AG09319 (cell line): Measurements from ENCODE around the gene IFNA4.
"Not testable (repeated sequence)": the region's sequence is repeated elsewhere in the genome, so short reads cannot be mapped to it uniquely, and the experiment has no call there.

Source experiments
- DNase-seq: peaks from one replicate; pipeline ENCODE4 v3.0.0-alpha.2; 2010; ENCODE audit warnings: low read depth; ENCODE audit errors: extremely low read depth
- TF ChIP-seq, protein P1 (sequence below): IDR thresholded peaks from 2 replicates; pipeline ENCODE4 v1.5.1; 2011; ENCODE audit warnings: low read depth, mild to moderate bottlenecking, inconsistent platforms, low read length, moderate library complexity

IFNA4 gene

DNA sequence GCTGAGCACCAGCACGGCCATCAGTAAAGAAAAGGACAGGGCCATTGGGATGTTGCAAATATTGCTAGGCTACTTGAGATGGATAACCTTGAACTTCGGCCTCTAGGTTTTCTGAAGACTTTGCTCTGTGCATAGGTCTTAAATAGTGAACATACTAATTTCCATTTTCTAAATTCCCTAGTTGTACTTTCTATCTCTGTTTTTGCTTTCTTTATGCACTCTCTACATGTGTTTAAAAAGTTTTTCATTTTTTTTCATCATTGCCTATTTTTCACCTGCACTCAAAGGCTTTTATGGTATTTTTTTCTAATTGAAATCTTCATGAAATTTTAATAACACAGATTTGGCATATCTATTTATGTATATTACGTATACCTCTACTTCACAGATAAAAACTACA, at the start of gene IFNA4:
Gene IFNA4, minus strand, starts transcription at position 101 of the 400 bp plus-strand sequence. Its CDS starts 56 bp downstream, at position 45.
- DNase-seq, result not testable (repeated sequence)

DNA sequence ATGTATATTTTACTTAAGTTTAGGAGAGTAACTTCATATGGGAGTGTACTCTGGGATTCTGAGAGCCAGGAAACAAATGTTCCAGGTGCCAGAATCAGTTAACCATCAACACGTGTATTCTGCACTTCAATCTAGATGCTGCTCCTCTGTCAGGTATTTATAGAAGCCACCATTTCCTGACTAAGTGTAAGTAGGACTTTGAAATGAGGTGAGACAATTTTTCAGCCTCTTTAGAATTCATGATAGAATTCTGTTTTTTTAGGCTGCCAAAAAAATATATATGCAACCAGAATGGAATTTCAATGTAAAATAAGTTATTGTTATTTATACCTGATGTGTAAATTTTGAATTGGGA, 49.0 kb upstream of the IFNA4 start:
- not testable (repeated sequence) for DNase-seq

DNA sequence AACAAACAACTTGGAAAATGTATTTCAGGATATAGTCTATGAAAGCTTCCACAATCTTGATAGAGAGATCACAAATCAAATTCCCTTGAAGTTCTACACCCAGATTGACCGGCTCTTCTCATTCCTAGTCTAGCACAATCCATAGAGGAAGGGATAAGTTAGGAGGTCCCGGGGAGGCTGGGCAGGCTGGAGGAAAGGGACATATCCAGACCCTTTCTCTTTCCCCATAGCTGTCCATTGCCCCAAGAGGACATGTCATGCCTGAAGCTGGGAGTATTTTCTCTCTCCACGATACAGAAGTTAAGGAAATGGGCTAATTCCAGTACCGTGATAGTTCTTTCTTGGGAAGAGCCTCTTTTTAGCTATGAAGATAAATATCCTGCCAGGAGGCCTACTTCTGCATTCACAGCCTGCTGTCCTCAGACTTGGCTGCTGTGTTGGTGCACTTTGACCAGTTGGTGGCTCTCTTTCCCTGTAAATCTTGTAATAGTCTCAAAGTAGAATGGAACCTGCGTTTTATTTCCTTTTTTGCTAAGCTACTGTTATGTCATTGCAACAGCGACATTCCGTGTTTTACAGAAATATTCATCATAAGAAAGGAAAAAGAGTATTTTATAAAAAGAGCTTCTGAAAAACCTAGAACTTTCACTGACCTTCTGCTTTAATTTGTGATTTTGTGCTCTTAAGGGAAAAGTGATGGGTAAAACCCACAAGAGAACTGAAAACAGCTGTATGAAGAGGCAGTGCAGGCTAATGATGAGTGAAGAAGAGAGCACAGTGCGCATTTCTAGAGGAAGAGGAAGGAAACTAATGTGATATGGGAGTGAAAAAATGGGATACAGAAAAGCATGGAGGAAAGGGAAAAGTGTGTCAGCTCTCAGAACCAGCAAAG, 48.3 kb upstream of the IFNA4 start:
- DNase-seq, result not testable (repeated sequence)
- TF ChIP-seq, protein P1, sequence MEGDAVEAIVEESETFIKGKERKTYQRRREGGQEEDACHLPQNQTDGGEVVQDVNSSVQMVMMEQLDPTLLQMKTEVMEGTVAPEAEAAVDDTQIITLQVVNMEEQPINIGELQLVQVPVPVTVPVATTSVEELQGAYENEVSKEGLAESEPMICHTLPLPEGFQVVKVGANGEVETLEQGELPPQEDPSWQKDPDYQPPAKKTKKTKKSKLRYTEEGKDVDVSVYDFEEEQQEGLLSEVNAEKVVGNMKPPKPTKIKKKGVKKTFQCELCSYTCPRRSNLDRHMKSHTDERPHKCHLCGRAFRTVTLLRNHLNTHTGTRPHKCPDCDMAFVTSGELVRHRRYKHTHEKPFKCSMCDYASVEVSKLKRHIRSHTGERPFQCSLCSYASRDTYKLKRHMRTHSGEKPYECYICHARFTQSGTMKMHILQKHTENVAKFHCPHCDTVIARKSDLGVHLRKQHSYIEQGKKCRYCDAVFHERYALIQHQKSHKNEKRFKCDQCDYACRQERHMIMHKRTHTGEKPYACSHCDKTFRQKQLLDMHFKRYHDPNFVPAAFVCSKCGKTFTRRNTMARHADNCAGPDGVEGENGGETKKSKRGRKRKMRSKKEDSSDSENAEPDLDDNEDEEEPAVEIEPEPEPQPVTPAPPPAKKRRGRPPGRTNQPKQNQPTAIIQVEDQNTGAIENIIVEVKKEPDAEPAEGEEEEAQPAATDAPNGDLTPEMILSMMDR, result peak; percentile 53

DNA sequence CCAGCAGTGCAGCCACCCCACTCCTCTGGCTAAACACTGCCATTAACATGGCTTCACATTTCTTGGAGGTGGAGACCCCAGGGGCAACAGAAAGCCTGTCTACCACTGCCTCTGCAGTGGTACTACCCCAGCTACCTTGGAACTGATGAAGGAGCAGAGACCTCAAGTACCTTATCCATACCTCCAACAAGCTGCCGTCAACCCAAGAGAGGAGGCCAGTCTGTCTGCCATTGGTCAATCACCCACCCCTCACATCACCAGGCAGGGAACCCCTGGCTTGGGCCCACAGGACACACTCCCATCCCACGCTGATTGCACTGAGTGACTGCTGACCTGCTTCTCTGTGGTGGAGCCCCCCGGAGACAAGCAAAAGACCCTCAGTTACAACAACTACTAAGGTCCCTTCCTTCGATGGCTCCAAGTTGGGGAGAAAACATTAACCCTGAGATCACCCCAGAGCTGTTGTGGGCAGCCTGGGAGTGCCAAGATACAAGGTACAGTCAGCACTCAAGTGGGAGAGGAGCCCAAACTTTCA, 46.8 kb upstream of the IFNA4 start:
- TF ChIP-seq, protein P1, result no peak

DNA sequence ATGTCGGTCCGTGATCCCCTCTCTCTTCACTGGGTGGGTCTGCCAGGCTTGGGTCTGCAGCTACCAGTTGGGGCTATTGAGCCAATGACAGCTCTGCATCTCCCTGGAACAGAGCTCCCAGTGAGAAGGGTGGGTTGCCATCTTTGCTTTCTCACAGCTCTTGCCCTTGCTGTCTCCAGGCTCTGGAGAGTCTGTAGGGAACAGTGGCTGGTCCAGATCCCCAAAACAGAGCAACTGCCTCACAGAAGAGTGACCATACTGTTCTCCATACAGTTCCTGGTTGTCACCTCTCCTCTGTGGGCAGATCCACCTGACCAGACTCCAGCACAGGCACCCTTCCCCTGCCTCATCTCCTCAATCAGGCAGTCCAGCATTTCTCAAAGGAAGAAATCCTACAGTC, 45.9 kb upstream of the IFNA4 start:
- TF ChIP-seq, protein P1, result no peak
- no peak for DNase-seq

More for the DNA sequence above, 46.8 kb upstream of the IFNA4 start:
- DNase-seq, result no peak

DNA sequence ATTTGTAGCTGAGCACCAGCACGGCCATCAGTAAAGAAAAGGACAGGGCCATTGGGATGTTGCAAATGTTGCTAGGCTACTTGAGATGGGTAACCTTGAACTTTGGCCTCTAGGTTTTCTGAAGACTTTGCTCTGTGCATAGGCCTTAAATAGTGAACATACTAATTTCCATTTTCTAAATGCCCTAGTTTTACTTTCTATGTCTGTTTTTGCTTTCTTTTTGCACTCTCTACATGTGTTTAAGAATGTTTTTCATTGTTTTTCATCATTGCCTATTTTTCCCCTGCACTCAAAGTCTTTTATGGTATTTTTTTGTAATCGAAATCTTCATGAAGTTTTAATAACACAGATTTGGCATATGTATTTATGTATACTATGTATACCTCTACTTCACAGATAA, 40.7 kb upstream of the IFNA4 start, which contains the start of gene IFNA17:
Gene IFNA17, minus strand, starts transcription at position 101 of the 400 bp plus-strand sequence. Its CDS starts 49 bp downstream, at position 52.
- DNase-seq, result no peak

DNA sequence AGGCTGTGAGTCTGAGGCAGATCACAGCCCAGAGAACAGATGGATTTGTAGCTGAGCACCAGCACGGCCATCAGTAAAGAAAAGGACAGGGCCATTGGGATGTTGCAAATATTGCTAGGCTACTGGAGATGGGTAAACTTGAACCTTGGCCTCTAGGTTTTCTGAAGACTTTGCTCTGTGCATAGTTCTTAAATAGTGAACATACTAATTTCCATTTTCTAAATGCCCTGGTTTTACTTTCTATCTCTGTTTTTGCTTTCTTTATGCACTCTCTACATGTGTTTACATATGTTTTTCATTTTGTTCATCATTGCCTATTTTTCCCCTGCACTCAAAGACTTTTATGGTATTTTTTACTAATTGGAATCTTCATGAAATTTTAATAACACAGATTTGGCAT, 29.8 kb upstream of the IFNA4 start, which contains the start of gene IFNA16:
Gene IFNA16, minus strand, starts transcription at position 101 of the 400 bp plus-strand sequence. Its CDS starts 6 bp downstream, at position 95.
- not testable (repeated sequence) for DNase-seq

More for the DNA sequence above, 40.7 kb upstream of the IFNA4 start, which contains the start of gene IFNA17:
- TF ChIP-seq, protein P1, result no peak

DNA sequence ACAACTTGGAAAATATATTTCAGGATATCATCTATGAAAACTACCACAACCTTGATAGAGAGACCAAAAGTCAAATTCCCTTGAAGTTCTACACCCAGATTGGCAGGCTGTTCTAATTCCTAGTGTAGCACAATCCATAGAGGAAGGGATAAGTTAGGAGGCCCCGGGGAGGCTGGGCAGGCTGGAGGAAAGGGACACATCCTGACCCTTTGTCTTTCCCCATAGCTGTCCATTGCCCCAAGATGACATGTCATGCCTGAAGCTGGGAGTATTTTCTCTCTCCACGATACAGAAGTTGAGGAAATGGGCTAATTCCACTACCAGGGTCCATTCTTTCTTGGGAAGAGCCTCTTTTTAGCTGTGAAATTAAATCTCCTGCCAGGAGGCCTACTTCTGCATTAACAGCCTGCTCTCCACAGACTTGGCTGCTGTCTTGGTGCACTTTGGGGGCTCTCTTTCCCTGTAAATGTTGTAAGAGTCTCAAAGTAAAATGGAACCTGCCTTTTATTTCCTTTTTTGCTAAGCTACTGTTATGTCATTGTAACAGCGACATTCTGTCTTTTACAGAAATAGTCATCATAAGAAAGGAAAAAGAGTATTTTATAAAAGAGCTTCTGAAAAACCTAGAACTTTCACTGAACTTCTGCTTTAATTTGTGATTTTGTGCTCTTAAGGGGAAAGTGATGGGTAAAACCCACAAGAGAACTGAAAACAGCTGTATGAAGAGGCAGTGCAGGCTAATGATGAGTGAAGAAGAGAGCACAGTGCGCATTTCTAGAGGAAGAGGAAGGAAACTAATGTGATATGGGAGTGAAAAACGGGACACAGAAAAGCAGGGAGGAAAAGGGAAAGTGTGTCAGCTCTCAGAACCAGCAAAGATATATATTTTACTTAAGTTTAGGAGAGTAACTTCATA, 26.3 kb upstream of the IFNA4 start:
- not testable (repeated sequence) for DNase-seq
- TF ChIP-seq, protein P1, result peak; percentile 37

DNA sequence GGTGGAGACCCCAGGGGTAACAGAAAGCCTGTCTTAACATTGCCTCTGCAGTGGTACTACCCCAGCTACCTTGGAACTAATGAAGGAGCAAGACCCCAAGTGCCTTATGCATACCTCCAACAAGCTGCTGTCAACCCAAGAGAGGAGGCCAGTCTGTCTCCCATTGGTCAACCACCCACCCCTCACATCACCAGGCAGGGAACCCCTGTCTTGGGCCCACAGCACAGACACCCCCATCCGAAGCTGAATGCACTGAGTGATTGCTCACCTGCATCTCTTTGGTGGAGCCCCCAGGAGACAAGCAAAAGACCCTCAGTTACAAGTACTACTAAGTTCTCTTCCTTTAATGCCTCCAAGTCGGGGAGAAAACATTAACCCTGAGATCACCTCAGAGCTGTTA, 24.8 kb upstream of the IFNA4 start:
- not testable (repeated sequence) for DNase-seq

DNA sequence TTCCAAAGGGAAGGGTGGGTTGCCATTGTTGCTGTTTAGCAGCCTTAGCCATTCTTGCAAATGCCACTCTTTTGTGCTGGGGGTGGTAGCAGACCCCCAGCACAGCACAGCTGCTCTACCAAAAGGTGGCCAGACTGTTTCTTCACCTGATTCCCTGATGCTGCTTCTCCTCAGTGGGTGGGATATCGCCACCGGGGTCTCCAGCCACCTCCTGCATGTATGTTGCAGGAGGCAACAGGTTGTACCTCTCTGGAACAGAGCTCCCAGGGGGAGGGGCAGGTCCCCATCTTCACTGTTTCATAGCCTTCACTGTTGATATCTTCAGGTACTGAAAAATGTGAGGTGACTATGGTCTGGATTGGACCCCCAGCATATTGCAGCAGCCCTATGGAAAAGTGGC, 23.4 kb upstream of the IFNA4 start:
- not testable (repeated sequence) for DNase-seq
